MCF 10A (cell line): ENCODE data around the gene FSHB. TPM values are rescaled to one million over a fixed set of nuclear protein-coding genes. Genes with fewer than 3 reads are reported as not detected.

Source experiments
- BruUV-seq: library from RNA; stranded (reverse); fragments of 400-500 nt; replicated peaks from 2 replicates; lab custom pipeline; 2021; lab: Mats Ljungman, UMichigan
- CTCF ChIA-PET: fragments of 300-600 bp; sonication (Branson Sonifier 250); formaldehyde crosslinking; extraction: SDS; loops from one replicate; lab custom pipeline; 2021; ENCODE audit warnings: antibody characterized with exemption, inconsistent platforms; lab: Yijun Ruan, JAX
- POLR2A ChIA-PET: fragments of 300-600, 350-650 bp; sonication (Branson Sonifier 250); formaldehyde crosslinking; extraction: SDS; loops from one replicate; lab custom pipeline; 2020; ENCODE audit warnings: antibody characterized with exemption, inconsistent platforms; lab: Yijun Ruan, JAX
- DNase-seq: peaks from one replicate; pipeline ENCODE4 v3.0.0-alpha.2; 2018; ENCODE audit not compliant: unreplicated experiment
- H3K27ac Mint-ChIP-seq: one replicate; pipeline ENCODE4 v1.8.0; 2022; ENCODE audit warnings: mild to moderate bottlenecking, low read depth, mixed read lengths; ENCODE audit not compliant: unreplicated experiment
- H3K27me3 Mint-ChIP-seq: one replicate; pipeline ENCODE4 v1.8.0; 2022; ENCODE audit warnings: mixed read lengths; ENCODE audit not compliant: insufficient read depth, unreplicated experiment
- H3K36me3 Mint-ChIP-seq: one replicate; pipeline ENCODE4 v1.8.0; 2022; ENCODE audit warnings: mild to moderate bottlenecking, moderate library complexity, mixed read lengths; ENCODE audit not compliant: insufficient read depth, unreplicated experiment
- H3K4me1 Mint-ChIP-seq: one replicate; pipeline ENCODE4 v1.8.0; 2022; ENCODE audit warnings: mixed read lengths; ENCODE audit not compliant: insufficient read depth, unreplicated experiment
- H3K4me3 Mint-ChIP-seq: one replicate; pipeline ENCODE4 v1.8.0; 2022; ENCODE audit warnings: mild to moderate bottlenecking, moderate library complexity, mixed read lengths; ENCODE audit not compliant: unreplicated experiment
- H3K9me3 Mint-ChIP-seq: one replicate; pipeline ENCODE4 v1.8.0; 2022; ENCODE audit warnings: mixed read lengths; ENCODE audit not compliant: unreplicated experiment
- CTCF ChIP-seq: fragments of 200-600 bp; IDR thresholded peaks from one replicate; pipeline ENCODE4 v1.8.0; 2022; ENCODE audit warnings: antibody characterized with exemption, mild to moderate bottlenecking; ENCODE audit not compliant: unreplicated experiment
- intact Hi-C: fragments of 100-400 bp; cut with micrococcal nuclease; formaldehyde crosslinking; loops from 2 replicates; pipeline ENCODE4 v1.14.1; 2022
- total RNA-seq: library from RNA; stranded (reverse); gene quantifications from 2 replicates; pipeline ENCODE4 v1.2.3, GENCODE V29; 2022

The FSHB gene
- total RNA-seq, 1 experiment from 2014 or later, result not detected

GRCh38 chr11:30279796-30280195 is 49.0 kb downstream of the FSHB start:
- intact Hi-C loops, result no loop called here
- Mint-ChIP-seq H3K27me3 (no peaks in the 10 kb centered on the region), H3K27ac (no peak overlapping the region), H3K4me3 (no peak overlapping the region), H3K4me1 (peaks cover 16% of the 10 kb centered on the region), H3K9me3 (no peaks in the 10 kb centered on the region), H3K36me3 (peaks cover 17% of the 10 kb centered on the region)
- TF ChIP-seq CTCF, result no peak
- CTCF ChIA-PET, result no interaction called here
- POLR2A ChIA-PET, result no interaction called here
- BruUV-seq, result no TSS peak
- DNase-seq, result no peak

- CTCF ChIA-PET, result interaction anchor here (0.9 kb wide), 1 partner anchor 849 kb away, joined by 3 read pairs; no protein-coding TSS in a partner anchor
- intact Hi-C loops, result no loop called here
These were observed 50.9 kb downstream of the FSHB start for GRCh38 chr11:30281476-30282288.

GRCh38 chr11:30282289-30282631 is 51.4 kb downstream of the FSHB start:
- H3K27me3 Mint-ChIP-seq, result no peaks in the 10 kb centered on the region
- TF ChIP-seq CTCF, result no peak
- DNase-seq, result no peak
- peaks cover 17% of the 10 kb centered on the region for H3K36me3 Mint-ChIP-seq
- H3K4me1 Mint-ChIP-seq, result peaks cover 6% of the 10 kb centered on the region
- POLR2A ChIA-PET, result interaction anchor here (1.1 kb wide), 1 partner anchor 41 kb away, joined by 6 read pairs; the partner anchor contains the start of gene ARL14EP
- no peak overlapping the region for H3K27ac Mint-ChIP-seq
- no TSS peak for BruUV-seq
- CTCF ChIA-PET, result no interaction called here
- no peak overlapping the region for H3K4me3 Mint-ChIP-seq
- intact Hi-C loops, result no loop called here
- no peaks in the 10 kb centered on the region for H3K9me3 Mint-ChIP-seq

More at GRCh38 chr11:30281476-30282288, 50.9 kb downstream of the FSHB start:
- Mint-ChIP-seq H3K4me1 (peaks cover 6% of the 10 kb centered on the region), H3K4me3 (no peak overlapping the region), H3K27ac (no peak overlapping the region), H3K36me3 (peaks cover 17% of the 10 kb centered on the region), H3K9me3 (no peaks in the 10 kb centered on the region), H3K27me3 (no peaks in the 10 kb centered on the region)
- DNase-seq, result no peak
- POLR2A ChIA-PET, result no interaction called here
- TF ChIP-seq CTCF, result no peak
- BruUV-seq, result no TSS peak

Other genes with a start within 250 kb of the FSHB start
- not detected in 2 replicates for gene KCNA4, start 214.0 kb upstream of the FSHB start, total RNA-seq
- 25.1 and 28.4 TPM in 2 replicates for gene ARL14EP, start 92.1 kb downstream of the FSHB start, total RNA-seq